Right ventricle myocardium superior (tissue), 1 donor: ENCODE measurements around the gene TMEM63C. TPM values are rescaled to one million over a fixed set of nuclear protein-coding genes. Genes with fewer than 3 reads are reported as not detected.
"Not testable (repeated sequence)": the region's sequence is repeated elsewhere in the genome, so short reads cannot be mapped to it uniquely, and the experiment has no call there.

Experiments used
- ATAC-seq: fragments of 200-7000 bp; cut with Tn5 transposase; one replicate; pipeline ENCODE4 v1.9.1; 2020; ENCODE audit warnings: mild to moderate bottlenecking; ENCODE audit not compliant: poor library complexity
- DNase-seq: peaks from one replicate; pipeline ENCODE4 v3.0.0-alpha.2; 2020
- intact Hi-C: fragments of 100-400 bp; cut with DNase I; formaldehyde crosslinking; loops from one replicate; pipeline ENCODE4 v1.11.2; 2022
- total RNA-seq: library from RNA; stranded (reverse); fragmentation: NEBNext Ultra II Directional; extraction: Animal tissue kit (Norgen Biotek cat#: 25700); gene quantifications from one replicate; pipeline ENCODE4 v1.2.1, GENCODE V29; 2021
- donor health status: DM: no; HTN: yes; CAD: no; lungs with severe emphysema.

The TMEM63C gene
- total RNA-seq, 1 donor from 2014 or later: 2.9 TPM

- ATAC-seq: peak; percentile 38
- intact Hi-C loops: no loop called here
- DNase-seq: no peak
Measured at GRCh38 chr14:77151918-77152588, 29.5 kb upstream of the TMEM63C start.

GRCh38 chr14:77153802-77154201, 27.8 kb upstream of the TMEM63C start:
- DNase-seq: no peak
- ATAC-seq: no peak
- intact Hi-C loops: loop anchor here (2.0 kb wide), 1 partner anchor 161 kb away; no protein-coding TSS in a partner anchor

DNA sequence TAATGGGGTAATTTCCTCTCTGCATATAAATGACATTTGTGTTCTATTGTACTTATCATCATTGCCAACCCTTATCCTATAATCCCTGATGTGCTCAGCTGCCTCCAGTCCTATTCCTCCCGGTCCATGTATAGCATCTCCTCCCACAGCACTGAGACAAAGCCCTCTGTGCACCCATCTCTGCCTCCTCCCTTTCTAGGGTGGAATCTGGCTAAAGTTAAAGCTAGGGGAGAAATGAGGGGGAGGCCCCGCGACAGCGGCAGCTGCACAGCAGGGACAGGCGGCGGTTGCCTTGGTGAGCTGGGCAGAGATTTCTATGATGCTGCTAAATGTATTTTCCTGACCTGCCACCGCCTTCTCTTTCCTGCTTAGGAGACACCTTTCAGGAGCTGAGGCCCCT, 27.2 kb upstream of the TMEM63C start:
- intact Hi-C loops: loop anchor here (2.0 kb wide), 1 partner anchor 160 kb away; no protein-coding TSS in a partner anchor
- no peak for DNase-seq
- ATAC-seq: no peak

DNA sequence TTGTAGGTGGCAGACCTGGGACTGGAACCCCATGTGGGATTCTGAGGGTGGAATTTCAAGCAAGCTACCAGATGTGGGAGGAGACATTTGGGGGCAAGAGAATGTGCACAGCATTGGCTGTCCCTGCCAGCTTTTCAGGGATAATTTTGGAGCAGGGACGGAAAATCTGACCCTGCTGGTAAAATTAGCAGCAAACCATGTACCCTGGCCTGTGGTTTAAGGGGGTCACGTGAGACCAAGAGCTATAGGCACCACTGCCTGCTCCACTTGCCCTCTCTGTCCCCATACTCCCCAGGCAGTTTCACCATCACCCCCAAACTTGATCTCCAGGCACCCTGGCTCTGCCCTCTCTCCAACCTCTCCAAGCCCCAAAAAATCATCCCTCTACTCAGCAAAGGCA, 26.5 kb upstream of the TMEM63C start:
- DNase-seq (no peak), ATAC-seq (no peak)
- intact Hi-C loops: loop anchor here (2.0 kb wide), 1 partner anchor 160 kb away; no protein-coding TSS in a partner anchor

DNA sequence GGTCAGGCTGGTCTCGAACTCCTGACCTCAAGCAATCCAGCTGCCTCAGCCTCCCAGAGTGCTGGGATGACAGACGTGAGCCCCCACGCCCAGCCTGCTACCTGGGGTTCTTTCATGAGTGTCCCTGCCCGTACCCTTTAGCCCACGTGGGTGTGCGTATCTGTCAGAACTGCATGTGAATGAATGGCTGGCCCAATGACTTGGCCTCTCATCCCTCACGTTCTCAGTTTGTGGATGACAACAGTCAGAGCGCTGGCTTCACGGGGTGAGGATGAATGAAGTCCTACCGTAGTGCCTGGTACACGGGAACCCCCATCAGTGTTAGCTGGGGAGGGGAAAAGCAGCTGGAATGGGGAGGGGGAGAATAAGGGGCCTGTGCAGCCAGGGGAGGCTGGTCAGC, 23.9 kb upstream of the TMEM63C start:
- DNase-seq (no peak), ATAC-seq (no peak)
- intact Hi-C loops: no loop called here

GRCh38 chr14:77158175-77158881, 23.3 kb upstream of the TMEM63C start:
- peak; percentile 91 for ATAC-seq
- peak; percentile 72 for DNase-seq
- intact Hi-C loops: no loop called here

GRCh38 chr14:77158882-77159255, 22.7 kb upstream of the TMEM63C start:
- ATAC-seq (no peak), DNase-seq (no peak)
- intact Hi-C loops: no loop called here

- ATAC-seq (no peak), DNase-seq (no peak)
- intact Hi-C loops: no loop called here
Measured at GRCh38 chr14:77161011-77161410, 20.6 kb upstream of the TMEM63C start.

DNA sequence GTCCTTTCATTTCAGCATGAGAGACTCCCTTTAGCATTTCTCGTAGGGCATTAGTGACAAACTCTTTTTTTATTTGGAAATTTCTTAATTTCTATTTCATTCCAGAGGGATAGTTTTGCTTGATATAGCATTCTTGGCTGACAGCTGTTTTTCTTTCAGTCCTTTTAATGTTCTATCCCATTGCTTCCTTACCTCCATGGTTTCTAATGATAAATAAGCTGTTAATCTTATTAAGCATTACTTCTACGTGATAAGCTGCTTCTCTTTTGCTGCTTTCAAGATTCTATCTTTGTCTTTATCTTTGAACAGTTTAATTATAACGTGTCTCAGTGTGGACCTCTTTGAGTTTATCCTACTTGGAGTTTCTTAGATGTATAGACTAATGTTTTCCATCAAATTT, 11.6 kb upstream of the TMEM63C start:
- no peak for DNase-seq
- no peak for ATAC-seq
- intact Hi-C loops: no loop called here

- DNase-seq (no peak), ATAC-seq (no peak)
- intact Hi-C loops: no loop called here
Measured at GRCh38 chr14:77172916-77173315, 8.7 kb upstream of the TMEM63C start.

GRCh38 chr14:77173911-77174617, 7.5 kb upstream of the TMEM63C start:
- ATAC-seq: not testable (repeated sequence)

DNA sequence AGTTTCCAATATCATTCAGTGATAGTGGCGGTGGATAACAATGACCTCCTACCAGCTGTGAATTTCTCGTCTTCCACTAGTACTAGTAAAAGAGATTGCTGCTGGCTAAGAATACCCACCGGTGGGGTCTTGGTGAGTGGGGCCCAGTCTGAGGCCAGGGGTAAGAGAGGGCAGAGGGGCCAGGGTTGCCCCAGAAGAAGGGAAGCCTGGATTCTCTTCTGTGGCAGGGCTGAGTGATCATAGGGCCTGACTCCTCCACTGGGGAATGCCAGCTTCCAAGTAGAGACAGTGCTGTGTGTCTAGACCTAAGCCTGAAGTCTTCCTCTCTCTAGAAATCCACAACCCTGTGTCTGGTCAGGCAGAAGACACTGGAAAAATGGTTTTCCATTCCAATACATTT, 5.8 kb upstream of the TMEM63C start:
- no peak for DNase-seq
- ATAC-seq: no peak
- intact Hi-C loops: no loop called here

More at GRCh38 chr14:77173911-77174617, 7.5 kb upstream of the TMEM63C start:
- DNase-seq, intact Hi-C loops: not testable (repeated sequence)

DNA sequence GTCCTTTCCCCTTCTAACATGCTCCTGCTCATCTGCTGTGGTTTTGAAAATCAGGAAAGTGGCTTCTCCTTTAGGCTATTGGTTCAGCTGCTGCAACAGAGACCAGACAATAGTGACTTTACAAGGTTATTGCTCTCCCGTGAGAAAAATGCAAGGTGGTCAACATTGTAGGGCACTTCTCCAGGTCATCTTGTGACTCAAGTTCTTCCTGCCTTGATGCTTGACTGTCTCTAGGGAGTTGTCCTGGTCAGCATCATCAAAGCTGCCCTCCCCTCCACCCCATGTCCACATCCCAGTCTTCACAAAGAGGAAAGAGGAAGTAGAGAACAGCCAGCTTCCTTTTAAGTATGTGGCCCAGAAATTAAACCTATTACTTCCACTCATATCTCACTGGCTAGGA, 3.9 kb upstream of the TMEM63C start:
- DNase-seq (no peak), ATAC-seq (no peak)
- intact Hi-C loops: no loop called here

- DNase-seq: no peak
- intact Hi-C loops: no loop called here
- no peak for ATAC-seq
Measured at GRCh38 chr14:77178656-77179055, 2.9 kb upstream of the TMEM63C start.

DNA sequence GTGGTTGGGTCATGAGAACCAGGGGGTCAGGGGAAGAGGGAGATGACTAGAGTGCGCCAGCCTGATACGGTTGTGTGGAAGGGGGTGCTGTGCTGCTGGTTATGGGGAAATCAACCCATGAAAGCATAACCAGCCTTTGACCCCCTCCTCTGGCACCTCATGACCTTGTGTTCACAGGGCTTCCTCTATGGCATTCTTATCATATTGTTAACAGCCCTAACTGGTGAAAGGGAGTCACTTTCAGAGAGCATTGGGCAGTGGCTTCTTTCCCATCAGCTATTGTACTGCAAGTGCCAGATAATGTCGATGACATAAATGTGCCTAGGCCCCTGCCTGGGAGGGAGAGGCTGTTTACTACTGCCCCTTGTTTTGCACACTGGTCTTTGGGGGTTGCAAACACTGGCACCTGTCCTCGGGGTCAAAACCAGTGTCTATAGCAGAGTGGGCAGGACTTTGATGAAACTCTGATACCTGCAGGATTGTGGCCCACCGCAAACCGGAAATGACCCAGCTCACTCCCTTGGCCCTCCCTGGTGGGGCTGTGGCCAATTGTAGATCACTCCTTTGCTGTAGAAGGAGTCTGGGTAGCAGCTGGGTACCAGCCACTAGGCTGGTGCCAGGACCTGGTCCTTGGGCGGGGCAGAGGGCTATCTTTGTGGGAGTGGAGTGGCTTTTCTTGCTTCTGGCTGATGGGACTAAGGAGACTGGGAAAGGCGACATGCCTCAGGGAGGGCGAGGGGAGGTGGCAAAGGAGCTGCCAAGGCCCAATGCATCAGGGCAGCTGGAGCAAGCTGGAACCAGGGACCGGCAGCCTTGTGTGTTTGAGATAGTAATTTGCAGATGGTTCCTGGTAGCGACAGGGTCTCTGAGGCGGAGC, 634 bp upstream of the TMEM63C start:
- ATAC-seq (no peak), DNase-seq (no peak)
- intact Hi-C loops: no loop called here

DNA sequence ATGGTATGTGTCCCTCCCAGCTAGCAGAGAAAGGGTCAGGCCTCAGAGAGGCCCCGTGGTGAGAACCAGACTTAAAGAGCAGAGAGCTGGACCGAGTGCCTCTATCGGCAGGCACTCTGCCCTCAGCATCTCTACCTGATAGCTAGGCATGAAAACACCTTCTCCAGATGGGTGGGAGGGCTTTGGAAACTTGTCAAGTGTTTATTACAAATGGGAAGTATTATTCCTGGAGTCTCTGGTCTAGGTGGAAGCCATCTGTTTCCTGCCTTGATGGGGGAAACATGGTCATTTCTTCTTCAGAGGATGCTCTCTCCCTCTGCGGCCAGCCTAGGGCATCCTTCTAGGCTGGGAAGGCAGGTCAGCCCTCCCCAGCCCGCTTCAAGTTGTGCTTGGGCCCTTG, 2.3 kb downstream of the TMEM63C start:
- DNase-seq: no peak

DNA sequence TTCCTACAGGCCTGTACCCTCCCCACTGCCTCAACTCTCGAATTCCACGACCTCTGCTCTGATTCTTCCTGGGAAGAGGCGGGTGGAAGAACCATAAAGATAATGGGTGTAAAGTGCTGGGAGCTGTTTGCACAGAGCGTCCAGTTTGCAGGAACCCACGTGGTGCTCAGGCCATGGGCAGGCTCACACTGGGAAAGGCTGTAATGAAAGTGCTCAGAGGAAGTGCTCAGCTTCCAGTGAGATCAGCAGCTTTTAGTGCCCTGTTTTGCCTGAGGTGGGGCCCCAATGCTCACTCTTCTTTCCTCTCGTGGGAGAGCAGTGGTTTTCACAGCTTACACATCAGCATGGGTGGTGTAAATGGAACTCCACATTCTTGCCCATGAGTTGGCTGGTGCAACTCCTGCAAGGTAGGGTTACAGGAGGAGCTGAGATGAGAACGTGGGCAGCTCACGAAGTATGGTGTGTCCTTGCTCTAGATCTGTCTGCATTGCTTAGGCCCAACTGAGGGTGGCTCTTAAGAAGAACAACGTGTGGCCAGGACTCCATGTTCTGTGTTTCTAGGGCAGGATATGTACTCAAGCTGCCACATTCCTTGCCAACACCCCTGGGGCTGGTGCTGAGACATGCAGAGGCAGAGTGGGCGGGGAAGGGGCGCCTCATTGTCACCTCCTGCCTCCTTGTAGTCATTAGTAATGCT, 2.9 kb downstream of the TMEM63C start:
- no peak for ATAC-seq
- intact Hi-C loops: no loop called here
- no peak for DNase-seq

More for the DNA sequence above, 2.3 kb downstream of the TMEM63C start:
- ATAC-seq: no peak
- intact Hi-C loops: no loop called here

GRCh38 chr14:77185093-77185465, 3.5 kb downstream of the TMEM63C start:
- intact Hi-C loops: no loop called here
- DNase-seq: no peak
- no peak for ATAC-seq
